ENCODE data around the gene ADRA2B.

- no peak for TF ChIP-seq CTCF (conservative IDR thresholded peaks at IDR 0.05; ENCODE audit: low read depth, low read length)
- no peak for TF ChIP-seq EZH2 (IDR thresholded peaks at IDR 0.05; ENCODE audit: borderline replicate concordance, low read depth, low read length, poor library complexity, severe bottlenecking)
Observed at GRCh38 chr2:96143231-96143847, 27.0 kb upstream of the ADRA2B start.
